PC-3 (cell line): ENCODE data around the gene TFB1M.

Experiments used
- CTCF ChIP-seq: fragments of 300-600 bp; sonication (generic); conservative IDR thresholded peaks from 2 replicates; pipeline ENCODE4 v1.5.1; 2017; ENCODE audit warnings: antibody characterized with exemption, low read depth, mild to moderate bottlenecking, low read length
- EZH2phosphoT487 ChIP-seq: fragments of 300-600 bp; sonication (generic); IDR thresholded peaks from 2 replicates; pipeline ENCODE4 v1.6.1; 2018; ENCODE audit warnings: mild to moderate bottlenecking, antibody characterized with exemption, low read length, borderline replicate concordance

GRCh38 chr6:155346957-155347356 lies 32.7 kb upstream of the TFB1M start:
- TF ChIP-seq CTCF (no peak), EZH2phosphoT487 (no peak)
